Spleen (tissue), 7 donors: ENCODE results near the gene TNPO1.

Experiments used
- POLR2A ChIP-seq, 3 donors: fragments of 450-650 bp; IDR thresholded peaks; one replicate each; pipeline ENCODE4 v1.5.1; 2017; ENCODE audit warnings: antibody characterized with exemption in 3 of 3, mild to moderate bottlenecking in 1 of 3
- POLR2AphosphoS5 ChIP-seq, 3 donors: sonication (generic); formaldehyde crosslinking; IDR thresholded peaks; one replicate each; pipeline ENCODE4 v1.5.1; 2017; ENCODE audit warnings: antibody characterized with exemption in 3 of 3
- TF ChIP-seq, protein P1 (sequence below), 11 experiments: fragments of 200-600 bp in 7 of 11; fragments of 450-650 bp in 4 of 11; sonication (generic) in 4 of 11; IDR thresholded peaks in 8 of 11; conservative IDR thresholded peaks in 3 of 11; 1 replicate in 7 of 11; 2 replicates in 4 of 11; pipeline versions ENCODE4 v1.4.0 to v1.8.0; 2016 to 2021; ENCODE audit warnings: antibody characterized with exemption in 11 of 11, inconsistent platforms in 4 of 11, mild to moderate bottlenecking in 1 of 11
- donor health status: DM: no; HTN: no; CAD: no; lungs with moderate emphysema.
- donor health status: DM: no; HTN: no; CAD: no.
- donor health status: DM: no; HTN: no; CAD: no.

DNA sequence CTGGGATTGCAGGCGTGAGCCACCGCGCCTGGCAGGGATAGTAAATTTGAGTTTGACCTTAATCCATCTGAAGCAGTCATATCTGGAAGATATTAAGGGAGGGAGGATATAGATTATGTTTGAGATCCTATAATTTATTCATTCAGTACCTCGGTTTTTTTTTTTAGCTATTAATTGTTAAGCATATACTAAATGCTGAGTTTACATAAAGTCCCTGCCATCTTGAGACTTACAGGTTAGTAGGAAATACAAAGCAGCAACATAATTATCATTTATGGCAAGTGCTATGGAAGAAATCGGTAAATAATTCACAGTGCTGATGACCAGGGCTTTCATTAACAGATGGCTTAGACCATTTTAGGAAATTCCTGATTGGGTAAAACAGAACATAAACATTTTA lies 72.9 kb downstream of the TNPO1 start:
- TF ChIP-seq POLR2AphosphoS5 (IDR thresholded peaks at IDR 0.05) (no peak), POLR2A (IDR thresholded peaks at IDR 0.05) (no peak)
- TF ChIP-seq, protein P1, sequence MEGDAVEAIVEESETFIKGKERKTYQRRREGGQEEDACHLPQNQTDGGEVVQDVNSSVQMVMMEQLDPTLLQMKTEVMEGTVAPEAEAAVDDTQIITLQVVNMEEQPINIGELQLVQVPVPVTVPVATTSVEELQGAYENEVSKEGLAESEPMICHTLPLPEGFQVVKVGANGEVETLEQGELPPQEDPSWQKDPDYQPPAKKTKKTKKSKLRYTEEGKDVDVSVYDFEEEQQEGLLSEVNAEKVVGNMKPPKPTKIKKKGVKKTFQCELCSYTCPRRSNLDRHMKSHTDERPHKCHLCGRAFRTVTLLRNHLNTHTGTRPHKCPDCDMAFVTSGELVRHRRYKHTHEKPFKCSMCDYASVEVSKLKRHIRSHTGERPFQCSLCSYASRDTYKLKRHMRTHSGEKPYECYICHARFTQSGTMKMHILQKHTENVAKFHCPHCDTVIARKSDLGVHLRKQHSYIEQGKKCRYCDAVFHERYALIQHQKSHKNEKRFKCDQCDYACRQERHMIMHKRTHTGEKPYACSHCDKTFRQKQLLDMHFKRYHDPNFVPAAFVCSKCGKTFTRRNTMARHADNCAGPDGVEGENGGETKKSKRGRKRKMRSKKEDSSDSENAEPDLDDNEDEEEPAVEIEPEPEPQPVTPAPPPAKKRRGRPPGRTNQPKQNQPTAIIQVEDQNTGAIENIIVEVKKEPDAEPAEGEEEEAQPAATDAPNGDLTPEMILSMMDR (IDR thresholded peaks at IDR 0.05 in 8 of 11, conservative IDR thresholded peaks at IDR 0.05 in 3 of 11) = no peak
